PFSK-1 (cell line): ENCODE data around the gene ANKMY2.

ENCODE experiments used
- SIN3A ChIP-seq: IDR thresholded peaks from 2 replicates; pipeline ENCODE4 v1.6.1; 2012; ENCODE audit warnings: mild to moderate bottlenecking, low read length, moderate library complexity, borderline replicate concordance; ENCODE audit not compliant: insufficient read depth
- TAF1 ChIP-seq: IDR thresholded peaks from 2 replicates; pipeline ENCODE4 v1.6.1; 2012; ENCODE audit warnings: low read length, control low read depth, borderline replicate concordance; ENCODE audit not compliant: insufficient read depth

- TF ChIP-seq TAF1 = no peak
- TF ChIP-seq SIN3A = no peak
These were observed 29.7 kb upstream of the ANKMY2 start for GRCh38 chr7:16675277-16675676.
